Karpas-422 (cell line): ENCODE results near the gene C17orf75. TPM values are rescaled to one million over a fixed set of nuclear protein-coding genes. Genes with fewer than 3 reads are reported as not detected.

Source experiments
- DNase-seq: peaks from one replicate; pipeline ENCODE4 v3.0.0-alpha.2; 2015
- H2AFZ ChIP-seq: fragments of 200-600 bp; sonication (generic); 2 replicates; pipeline ENCODE4 v1.6.1; 2014; ENCODE audit warnings: antibody characterized with exemption, low read length, mixed read lengths
- H3K27ac ChIP-seq: fragments of 200-600 bp; sonication (generic); 2 replicates; pipeline ENCODE4 v1.5.1; 2014; ENCODE audit warnings: mild to moderate bottlenecking, low read length, moderate library complexity
- H3K27me3 ChIP-seq: fragments of 200-600 bp; sonication (generic); 2 replicates; pipeline ENCODE4 v1.6.1; 2014; ENCODE audit warnings: low read length, mixed read lengths
- H3K36me3 ChIP-seq: fragments of 200-600 bp; sonication (generic); 2 replicates; pipeline ENCODE4 v1.6.1; 2014; ENCODE audit warnings: low read length, mixed read lengths; ENCODE audit not compliant: insufficient read depth
- H3K4me1 ChIP-seq: fragments of 200-600 bp; sonication (generic); 2 replicates; pipeline ENCODE4 v1.6.1; 2014; ENCODE audit warnings: mild to moderate bottlenecking, low read length, mixed read lengths
- H3K4me2 ChIP-seq: fragments of 200-600 bp; sonication (generic); 2 replicates; pipeline ENCODE4 v1.6.1; 2014; ENCODE audit warnings: low read length, low read depth, mild to moderate bottlenecking; ENCODE audit not compliant: poor library complexity, severe bottlenecking
- H3K4me3 ChIP-seq: fragments of 200-600 bp; sonication (generic); 2 replicates; pipeline ENCODE4 v1.5.1; 2014; ENCODE audit warnings: mild to moderate bottlenecking, antibody characterized with exemption, low read length, mixed read lengths
- H3K79me2 ChIP-seq: fragments of 200-600 bp; sonication (generic); 2 replicates; pipeline ENCODE4 v1.6.1; 2014; ENCODE audit warnings: mild to moderate bottlenecking, low read length, mixed read lengths
- H3K9ac ChIP-seq: fragments of 200-600 bp; sonication (generic); 2 replicates; pipeline ENCODE4 v1.6.0; 2014; ENCODE audit warnings: low read length
- H3K9me2 ChIP-seq: fragments of 200-600 bp; sonication (generic), shearing (Covaris generic); replicated peaks from 2 replicates; pipeline ENCODE4 v1.6.0; 2014; ENCODE audit warnings: mild to moderate bottlenecking, low read length, moderate library complexity; ENCODE audit not compliant: insufficient read depth
- H3K9me3 ChIP-seq: fragments of 300-700, 200-600 bp; sonication (generic); 2 replicates; pipeline ENCODE4 v1.6.1; 2014; ENCODE audit warnings: low read length, mixed read lengths
- H4K20me1 ChIP-seq: fragments of 200-600 bp; sonication (generic); 2 replicates; pipeline ENCODE4 v1.6.1; 2014; ENCODE audit warnings: mild to moderate bottlenecking, antibody characterized with exemption, low read length, low read depth; ENCODE audit not compliant: insufficient read depth
- total RNA-seq: library from RNA; depleted of rRNA; stranded (reverse); fragments of >200 nt; shearing (Covaris generic); gene quantifications from 2 replicates; pipeline ENCODE4 v1.2.3, GENCODE V29; 2014; ENCODE audit warnings: low replicate concordance

Gene C17orf75
- total RNA-seq, 1 experiment from 2014 or later = 31.3 TPM

- Histone ChIP-seq H3K4me3 (no peak overlapping the region), H3K4me1 (no peaks in the 10 kb centered on the region)
- DNase-seq = no peak
Measured at GRCh38 chr17:32307658-32308057, 34.3 kb downstream of the C17orf75 start.

GRCh38 chr17:32305049-32305448 is 36.9 kb downstream of the C17orf75 start:
- H2AFZ ChIP-seq = no peak overlapping the region
- H3K79me2 ChIP-seq = no peaks in the 10 kb centered on the region
- H3K9me3 ChIP-seq = no peaks in the 10 kb centered on the region
- H3K9ac ChIP-seq = no peak overlapping the region
- H3K4me3 ChIP-seq = no peak overlapping the region
- H3K4me2 ChIP-seq = no peak overlapping the region
- no peaks in the 10 kb centered on the region for H4K20me1 ChIP-seq
- no peak overlapping the region for H3K27ac ChIP-seq
- H3K27me3 ChIP-seq = no peaks in the 10 kb centered on the region
- no peak for DNase-seq
- no peaks in the 10 kb centered on the region for H3K9me2 ChIP-seq
- H3K36me3 ChIP-seq = no peaks in the 10 kb centered on the region
- H3K4me1 ChIP-seq = no peaks in the 10 kb centered on the region

More at GRCh38 chr17:32307658-32308057, 34.3 kb downstream of the C17orf75 start:
- H2AFZ ChIP-seq = no peak overlapping the region
- H3K27ac ChIP-seq = no peak overlapping the region
- H3K27me3 ChIP-seq = no peaks in the 10 kb centered on the region
- H3K9me3 ChIP-seq = no peaks in the 10 kb centered on the region
- no peaks in the 10 kb centered on the region for H4K20me1 ChIP-seq
- no peaks in the 10 kb centered on the region for H3K36me3 ChIP-seq
- H3K4me2 ChIP-seq = no peak overlapping the region
- no peaks in the 10 kb centered on the region for H3K79me2 ChIP-seq
- H3K9me2 ChIP-seq = no peaks in the 10 kb centered on the region
- no peak overlapping the region for H3K9ac ChIP-seq

GRCh38 chr17:32303781-32304288 is 38.1 kb downstream of the C17orf75 start:
- Histone ChIP-seq H3K27me3 (no peaks in the 10 kb centered on the region), H3K4me3 (no peak overlapping the region), H3K9ac (no peak overlapping the region), H3K9me3 (no peaks in the 10 kb centered on the region), H4K20me1 (no peaks in the 10 kb centered on the region), H2AFZ (no peak overlapping the region), H3K27ac (no peak overlapping the region), H3K9me2 (no peaks in the 10 kb centered on the region), H3K4me1 (no peaks in the 10 kb centered on the region), H3K36me3 (no peaks in the 10 kb centered on the region), H3K79me2 (no peaks in the 10 kb centered on the region), H3K4me2 (no peak overlapping the region)
- no peak for DNase-seq

GRCh38 chr17:32302860-32303649 is 38.9 kb downstream of the C17orf75 start:
- no peaks in the 10 kb centered on the region for H3K9me2 ChIP-seq
- no peaks in the 10 kb centered on the region for H4K20me1 ChIP-seq
- H3K9ac ChIP-seq = no peak overlapping the region

GRCh38 chr17:32302037-32302436 is 39.9 kb downstream of the C17orf75 start:
- Histone ChIP-seq H3K9me3 (no peaks in the 10 kb centered on the region), H3K4me3 (no peak overlapping the region), H3K79me2 (no peaks in the 10 kb centered on the region), H3K9me2 (no peaks in the 10 kb centered on the region), H3K27me3 (no peaks in the 10 kb centered on the region), H3K36me3 (no peaks in the 10 kb centered on the region), H3K4me1 (no peaks in the 10 kb centered on the region), H3K4me2 (no peak overlapping the region), H3K27ac (no peak overlapping the region), H2AFZ (no peak overlapping the region), H4K20me1 (no peaks in the 10 kb centered on the region), H3K9ac (no peak overlapping the region)
- no peak for DNase-seq

More at GRCh38 chr17:32302860-32303649, 38.9 kb downstream of the C17orf75 start:
- no peak overlapping the region for H3K4me3 ChIP-seq
- no peaks in the 10 kb centered on the region for H3K36me3 ChIP-seq
- H3K4me1 ChIP-seq = no peaks in the 10 kb centered on the region
- H3K27me3 ChIP-seq = no peaks in the 10 kb centered on the region
- no peaks in the 10 kb centered on the region for H3K9me3 ChIP-seq
- H3K4me2 ChIP-seq = no peak overlapping the region
- DNase-seq = no peak
- H3K27ac ChIP-seq = no peak overlapping the region
- no peaks in the 10 kb centered on the region for H3K79me2 ChIP-seq
- H2AFZ ChIP-seq = no peak overlapping the region

GRCh38 chr17:32299580-32300164 is 42.3 kb downstream of the C17orf75 start:
- H3K4me1 ChIP-seq = no peaks in the 10 kb centered on the region
- DNase-seq = no peak
- no peak overlapping the region for H3K4me2 ChIP-seq
- no peak overlapping the region for H3K27ac ChIP-seq
- no peaks in the 10 kb centered on the region for H3K9me3 ChIP-seq
- H3K79me2 ChIP-seq = no peaks in the 10 kb centered on the region
- H4K20me1 ChIP-seq = no peaks in the 10 kb centered on the region
- H3K9ac ChIP-seq = no peak overlapping the region
- H2AFZ ChIP-seq = no peak overlapping the region
- H3K4me3 ChIP-seq = no peak overlapping the region
- H3K27me3 ChIP-seq = no peaks in the 10 kb centered on the region
- no peaks in the 10 kb centered on the region for H3K36me3 ChIP-seq
- no peaks in the 10 kb centered on the region for H3K9me2 ChIP-seq

- no peak for DNase-seq
- H3K4me2 ChIP-seq = no peak overlapping the region
Measured at GRCh38 chr17:32298721-32299579, 43.0 kb downstream of the C17orf75 start.

GRCh38 chr17:32298298-32298697 is 43.7 kb downstream of the C17orf75 start:
- no peak overlapping the region for H3K9ac ChIP-seq
- H3K4me1 ChIP-seq = peaks cover 2% of the 10 kb centered on the region
- H3K79me2 ChIP-seq = no peaks in the 10 kb centered on the region
- no peaks in the 10 kb centered on the region for H4K20me1 ChIP-seq
- no peaks in the 10 kb centered on the region for H3K36me3 ChIP-seq
- no peak overlapping the region for H3K4me3 ChIP-seq
- no peak overlapping the region for H3K4me2 ChIP-seq
- no peak overlapping the region for H2AFZ ChIP-seq
- no peaks in the 10 kb centered on the region for H3K9me2 ChIP-seq
- no peak overlapping the region for H3K27ac ChIP-seq
- no peaks in the 10 kb centered on the region for H3K27me3 ChIP-seq
- H3K9me3 ChIP-seq = no peaks in the 10 kb centered on the region
- no peak for DNase-seq

More at GRCh38 chr17:32298721-32299579, 43.0 kb downstream of the C17orf75 start:
- no peaks in the 10 kb centered on the region for H3K9me3 ChIP-seq
- H3K4me1 ChIP-seq = no peaks in the 10 kb centered on the region
- no peaks in the 10 kb centered on the region for H3K79me2 ChIP-seq
- no peaks in the 10 kb centered on the region for H3K9me2 ChIP-seq
- H2AFZ ChIP-seq = no peak overlapping the region
- H3K27ac ChIP-seq = no peak overlapping the region
- no peaks in the 10 kb centered on the region for H4K20me1 ChIP-seq
- no peak overlapping the region for H3K9ac ChIP-seq
- H3K36me3 ChIP-seq = no peaks in the 10 kb centered on the region
- H3K4me3 ChIP-seq = no peak overlapping the region
- H3K27me3 ChIP-seq = no peaks in the 10 kb centered on the region
